ENCODE measurements around the gene NARF.

DNA sequence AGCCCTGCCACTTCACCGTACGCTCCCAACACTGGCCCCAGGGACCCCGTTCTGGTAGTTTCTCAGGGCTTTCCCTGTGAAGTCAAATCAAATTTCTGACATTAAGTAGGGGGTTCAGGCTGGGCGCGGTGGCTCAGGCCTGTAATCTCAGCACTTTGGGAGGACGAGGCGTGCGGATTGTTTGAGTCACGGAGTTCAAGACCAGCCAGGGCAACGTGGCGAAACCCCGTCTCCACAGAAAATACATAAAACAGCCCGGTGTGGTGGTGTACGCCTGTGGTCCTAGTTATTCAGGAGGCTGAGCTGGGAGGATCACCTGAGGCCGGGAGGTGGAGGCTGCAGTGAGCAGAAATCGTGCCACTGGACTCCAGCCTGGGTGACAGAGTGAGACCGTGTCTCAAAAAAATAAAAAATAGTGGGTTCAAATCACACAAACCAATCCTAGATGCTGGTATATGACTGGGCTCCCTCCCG, 8.6 kb upstream of the NARF start:
- TF ChIP-seq POLR2AphosphoS5 (IDR thresholded peaks at IDR 0.05): no peak
- no peak for TF ChIP-seq CTCF (IDR thresholded peaks at IDR 0.05)

Data from breast epithelium (tissue), 3 donors.